Measurements from ENCODE around the gene SGTA.

Gene SGTA

DNA sequence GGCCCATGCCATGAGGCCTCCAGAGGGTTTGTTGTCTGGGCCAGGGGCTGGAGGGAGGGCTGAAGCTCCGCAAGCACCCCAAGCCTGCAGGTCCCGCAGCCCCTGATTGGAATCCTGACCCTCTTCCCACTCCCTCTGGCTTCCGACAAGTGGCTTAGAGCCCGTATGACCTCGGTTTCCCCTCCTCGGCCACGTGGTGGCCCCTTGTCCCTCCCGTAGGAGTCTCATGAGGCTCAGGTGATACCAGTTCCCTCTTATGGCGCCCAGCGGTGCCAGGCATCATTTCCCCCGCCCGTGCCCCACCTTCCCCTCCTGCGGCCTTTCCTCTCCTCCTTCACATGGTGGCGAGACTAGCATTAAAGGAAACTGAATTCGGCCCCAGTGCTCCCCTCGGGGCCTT is 8.4 kb upstream of the SGTA start:
- Histone ChIP-seq H3K9ac (no peak overlapping the region), H3K36me3 (ENCODE audit: control insufficient read depth, insufficient read depth, low read length) (no peaks in the 10 kb centered on the region), H3K4me2 (ENCODE audit: low read length) (no peak overlapping the region), H3K4me1 (no peaks in the 10 kb centered on the region), H3K4me3 (ENCODE audit: low read depth, low read length) (no peak overlapping the region), H2AFZ (no peak overlapping the region), H3K27me3 (ENCODE audit: control insufficient read depth, insufficient read depth, low read length) (no peaks in the 10 kb centered on the region), H3K9me3 (ENCODE audit: control insufficient read depth, low read length) (no peaks in the 10 kb centered on the region), H3K27ac (no peak overlapping the region), H3K79me2 (peaks cover 11% of the 10 kb centered on the region)
- TF ChIP-seq, protein P1, sequence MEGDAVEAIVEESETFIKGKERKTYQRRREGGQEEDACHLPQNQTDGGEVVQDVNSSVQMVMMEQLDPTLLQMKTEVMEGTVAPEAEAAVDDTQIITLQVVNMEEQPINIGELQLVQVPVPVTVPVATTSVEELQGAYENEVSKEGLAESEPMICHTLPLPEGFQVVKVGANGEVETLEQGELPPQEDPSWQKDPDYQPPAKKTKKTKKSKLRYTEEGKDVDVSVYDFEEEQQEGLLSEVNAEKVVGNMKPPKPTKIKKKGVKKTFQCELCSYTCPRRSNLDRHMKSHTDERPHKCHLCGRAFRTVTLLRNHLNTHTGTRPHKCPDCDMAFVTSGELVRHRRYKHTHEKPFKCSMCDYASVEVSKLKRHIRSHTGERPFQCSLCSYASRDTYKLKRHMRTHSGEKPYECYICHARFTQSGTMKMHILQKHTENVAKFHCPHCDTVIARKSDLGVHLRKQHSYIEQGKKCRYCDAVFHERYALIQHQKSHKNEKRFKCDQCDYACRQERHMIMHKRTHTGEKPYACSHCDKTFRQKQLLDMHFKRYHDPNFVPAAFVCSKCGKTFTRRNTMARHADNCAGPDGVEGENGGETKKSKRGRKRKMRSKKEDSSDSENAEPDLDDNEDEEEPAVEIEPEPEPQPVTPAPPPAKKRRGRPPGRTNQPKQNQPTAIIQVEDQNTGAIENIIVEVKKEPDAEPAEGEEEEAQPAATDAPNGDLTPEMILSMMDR (IDR thresholded peaks at IDR 0.05), result no peak

DNA sequence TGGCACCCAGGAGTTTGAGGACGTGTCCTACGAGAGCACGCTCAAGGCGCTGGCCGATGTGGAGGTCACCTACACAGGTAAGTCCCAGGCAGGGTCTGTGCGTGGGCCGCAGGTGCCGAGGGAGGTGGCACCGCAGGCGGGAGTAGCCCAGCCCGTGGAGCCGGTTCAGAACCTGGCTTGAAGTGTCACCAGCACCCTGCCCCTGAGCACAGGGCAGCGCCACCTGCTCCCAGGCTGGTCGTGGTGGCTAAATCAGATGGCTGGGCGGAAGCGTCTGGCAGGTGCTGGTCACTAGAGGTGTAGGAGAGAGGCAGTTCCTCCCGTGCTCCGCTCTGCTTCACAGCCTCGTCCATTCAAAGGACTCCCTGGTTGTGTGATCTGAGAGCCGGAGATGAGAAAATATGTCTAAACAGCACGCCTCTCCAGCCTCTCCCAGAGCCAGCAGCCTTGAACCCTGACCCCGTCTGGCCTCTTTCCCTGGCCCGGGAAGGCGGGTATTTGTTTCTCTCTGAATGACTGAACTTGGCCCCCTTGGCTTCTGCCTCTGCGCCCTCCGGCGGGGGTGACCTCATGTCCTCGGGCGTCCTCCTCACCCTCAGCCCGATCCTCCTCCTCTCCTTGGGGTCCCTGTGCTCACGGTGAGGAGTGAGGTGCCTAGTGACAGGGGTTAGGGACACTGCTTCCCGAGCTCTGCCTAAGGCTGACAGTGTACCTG is 7.6 kb upstream of the SGTA start:
- H3K4me2 ChIP-seq (ENCODE audit: low read length), result no peak overlapping the region

DNA sequence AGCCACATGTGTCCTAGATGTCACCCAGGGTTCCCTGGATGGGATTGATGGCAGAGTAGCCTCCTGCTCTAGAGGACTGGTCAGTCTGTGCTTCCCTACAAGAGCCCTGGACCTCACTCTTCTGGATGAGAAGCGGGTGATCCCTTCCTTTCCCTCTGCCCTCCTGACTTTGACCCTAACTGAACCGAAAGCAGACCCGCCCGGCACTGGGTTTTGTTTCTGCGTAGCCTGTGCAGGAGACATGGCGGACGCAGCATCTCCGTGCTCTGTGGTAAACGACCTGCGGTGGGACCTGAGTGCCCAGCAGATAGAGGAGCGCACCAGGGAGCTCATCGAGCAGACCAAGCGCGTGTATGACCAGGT is 7.1 kb upstream of the SGTA start:
- no peaks in the 10 kb centered on the region for H3K9me3 ChIP-seq (ENCODE audit: control insufficient read depth, low read length)
- no peaks in the 10 kb centered on the region for H3K4me1 ChIP-seq
- H3K27ac ChIP-seq, result no peak overlapping the region
- no peaks in the 10 kb centered on the region for H3K27me3 ChIP-seq (ENCODE audit: control insufficient read depth, insufficient read depth, low read length)
- TF ChIP-seq, protein P1 (IDR thresholded peaks at IDR 0.05), result no peak
- no peak overlapping the region for H2AFZ ChIP-seq
- H3K36me3 ChIP-seq (ENCODE audit: control insufficient read depth, insufficient read depth, low read length), result no peaks in the 10 kb centered on the region
- no peak overlapping the region for H3K4me2 ChIP-seq (ENCODE audit: low read length)
- no peak overlapping the region for H3K4me3 ChIP-seq (ENCODE audit: low read depth, low read length)
- no peak overlapping the region for H3K9ac ChIP-seq
- peaks cover 5% of the 10 kb centered on the region for H3K79me2 ChIP-seq

More for the DNA sequence above, 7.6 kb upstream of the SGTA start:
- Histone ChIP-seq H2AFZ (no peak overlapping the region), H3K4me1 (no peaks in the 10 kb centered on the region), H3K27me3 (ENCODE audit: control insufficient read depth, insufficient read depth, low read length) (no peaks in the 10 kb centered on the region), H3K9me3 (ENCODE audit: control insufficient read depth, low read length) (no peaks in the 10 kb centered on the region), H3K4me3 (ENCODE audit: low read depth, low read length) (no peak overlapping the region), H3K9ac (no peak overlapping the region), H3K36me3 (ENCODE audit: control insufficient read depth, insufficient read depth, low read length) (no peaks in the 10 kb centered on the region), H3K27ac (no peak overlapping the region), H3K79me2 (peaks cover 7% of the 10 kb centered on the region)
- TF ChIP-seq, protein P1 (IDR thresholded peaks at IDR 0.05), result no peak

DNA sequence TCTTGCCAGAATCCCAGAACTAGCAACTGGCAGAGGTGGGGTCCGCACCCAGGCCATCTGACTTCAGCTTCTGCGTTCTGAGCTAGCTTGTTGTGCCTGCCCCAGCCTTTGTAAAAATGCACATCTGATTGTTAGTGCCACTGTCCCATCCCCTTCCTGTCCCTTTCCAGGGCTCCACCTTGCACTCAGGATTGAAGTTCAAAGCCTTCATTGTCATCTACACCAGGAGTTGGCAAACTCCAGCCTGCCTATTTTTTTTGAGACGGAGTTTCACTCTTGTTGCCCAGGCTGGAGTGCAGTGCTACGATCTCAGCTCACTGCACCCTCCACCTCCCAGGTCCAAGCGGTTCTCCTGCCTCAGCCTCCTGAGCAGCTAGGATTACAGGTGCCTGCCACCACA is 5.2 kb upstream of the SGTA start:
- Histone ChIP-seq H3K79me2 (peaks cover 6% of the 10 kb centered on the region), H3K27me3 (ENCODE audit: control insufficient read depth, insufficient read depth, low read length) (no peaks in the 10 kb centered on the region), H3K27ac (no peak overlapping the region), H3K9me3 (ENCODE audit: control insufficient read depth, low read length) (no peaks in the 10 kb centered on the region), H3K4me1 (peaks cover 4% of the 10 kb centered on the region), H3K9ac (no peak overlapping the region), H2AFZ (no peak overlapping the region), H3K4me3 (ENCODE audit: low read depth, low read length) (no peak overlapping the region), H3K4me2 (ENCODE audit: low read length) (no peak overlapping the region), H3K36me3 (ENCODE audit: control insufficient read depth, insufficient read depth, low read length) (no peaks in the 10 kb centered on the region)
- TF ChIP-seq, protein P1 (IDR thresholded peaks at IDR 0.05), result no peak

DNA sequence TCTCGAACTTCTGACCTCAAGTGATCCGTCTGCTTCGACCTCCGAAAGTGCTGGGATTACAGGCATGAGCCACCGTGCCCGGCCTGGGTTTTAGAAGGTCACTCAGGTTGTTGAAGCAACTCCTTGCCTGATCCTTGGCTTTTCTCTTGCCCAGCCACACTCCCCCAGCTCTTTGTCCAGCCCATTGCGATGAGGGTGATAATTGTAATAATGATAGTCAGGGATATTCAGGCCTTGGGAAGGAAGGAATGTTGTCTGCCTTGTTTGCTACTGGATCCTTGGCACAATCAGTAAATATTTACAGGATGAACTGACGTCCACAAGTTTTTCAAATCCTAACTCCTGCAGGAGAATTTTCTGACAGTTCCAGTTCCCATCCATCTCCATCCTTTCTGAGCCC is 4.0 kb upstream of the SGTA start:
- H3K9me3 ChIP-seq (ENCODE audit: control insufficient read depth, low read length), result no peaks in the 10 kb centered on the region
- H3K27ac ChIP-seq, result no peak overlapping the region
- no peak overlapping the region for H3K9ac ChIP-seq
- TF ChIP-seq, protein P1 (IDR thresholded peaks at IDR 0.05), result no peak
- peaks cover 4% of the 10 kb centered on the region for H3K4me1 ChIP-seq
- H3K4me2 ChIP-seq (ENCODE audit: low read length), result no peak overlapping the region
- H3K36me3 ChIP-seq (ENCODE audit: control insufficient read depth, insufficient read depth, low read length), result no peaks in the 10 kb centered on the region
- H3K27me3 ChIP-seq (ENCODE audit: control insufficient read depth, insufficient read depth, low read length), result no peaks in the 10 kb centered on the region
- no peak overlapping the region for H2AFZ ChIP-seq
- peaks cover 16% of the 10 kb centered on the region for H3K79me2 ChIP-seq
- no peak overlapping the region for H3K4me3 ChIP-seq (ENCODE audit: low read depth, low read length)
